K562 (cell line): ENCODE results near the gene USH1G. TPM values are rescaled to one million over a fixed set of nuclear protein-coding genes. Genes with fewer than 3 reads are reported as not detected.

Source experiments
- ATAC-seq: fragments of 200-7000 bp; cut with Tn5 transposase; 3 replicates; pipeline ENCODE4 v1.9.1; 2020; ENCODE audit warnings: moderate library complexity
- BruUV-seq: library from RNA; stranded (reverse); fragments of 400-500 nt; replicated peaks from 2 replicates; lab custom pipeline; 2021; lab: Mats Ljungman, UMichigan
- CTCF ChIA-PET: fragments of 300-600 bp; formaldehyde crosslinking; extraction: SDS; loops from one replicate; lab custom pipeline; 2021; ENCODE audit warnings: low intra/inter-chr PET ratio; lab: Yijun Ruan, JAX
- POLR2A ChIA-PET: fragments of 300-600, 350-650 bp; sonication (Branson Sonifier 250); formaldehyde crosslinking; extraction: SDS; loops from one replicate; lab custom pipeline; 2021; ENCODE audit warnings: antibody characterized with exemption, inconsistent platforms; lab: Yijun Ruan, JAX
- DNase-seq, 4 experiments: peaks; one replicate each; pipeline versions ENCODE4 v3.0.0 to v3.0.0-alpha.2; 2011 to 2018; ENCODE audit warnings: low spot score in 3 of 4, mixed read lengths in 3 of 4; ENCODE audit errors: extremely low read depth in 1 of 4
- FAIRE-seq: peaks from 2 replicates; lab custom pipeline; 2011; peaks lifted over from hg19 to GRCh38; lab: Jason Lieb, UNC
- H2AFZ ChIP-seq: 2 replicates; pipeline ENCODE4 v1.6.0; 2011; ENCODE audit warnings: low read depth, low read length, control low read depth, inconsistent platforms
- H3K27ac ChIP-seq: fragments of 200-600 bp; 3 replicates; pipeline ENCODE4 v1.8.0; 2011; ENCODE audit warnings: low read depth, mild to moderate bottlenecking, control low read depth, inconsistent platforms, low read length, moderate library complexity, mixed read lengths; ENCODE audit errors: extremely low read depth
- H3K27me3 ChIP-seq, 2 experiments: fragments of 300-600 bp in 1 of 2; 2 replicates in 1 of 2; 3 replicates in 1 of 2; pipeline versions ENCODE4 v1.6.0 to v1.8.0; 2011; ENCODE audit warnings: inconsistent platforms in 2 of 2, low read length in 2 of 2, mild to moderate bottlenecking in 1 of 2, mixed read lengths in 1 of 2, moderate library complexity in 1 of 2; ENCODE audit not compliant: control insufficient read depth in 2 of 2, insufficient read depth in 2 of 2
- H3K36me3 ChIP-seq: fragments of 300-600 bp; 3 replicates; pipeline ENCODE4 v1.8.0; 2011; ENCODE audit warnings: mild to moderate bottlenecking, low read length, inconsistent platforms; ENCODE audit not compliant: control insufficient read depth, insufficient read depth
- H3K4me1 ChIP-seq, 2 experiments: fragments of 200-600 bp in 1 of 2; replicated peaks in 1 of 2; 2 replicates in 1 of 2; 3 replicates in 1 of 2; pipeline versions ENCODE4 v1.5.1 to v1.8.0; 2011; ENCODE audit warnings: inconsistent platforms in 2 of 2, low read length in 2 of 2, mild to moderate bottlenecking in 1 of 2, mixed read lengths in 1 of 2, moderate library complexity in 1 of 2; ENCODE audit not compliant: control insufficient read depth in 2 of 2, insufficient read depth in 2 of 2
- H3K4me2 ChIP-seq: 2 replicates; pipeline ENCODE4 v1.6.1; 2011; ENCODE audit warnings: low read length, control low read depth, inconsistent platforms, mixed read lengths; ENCODE audit not compliant: insufficient read depth
- H3K4me3 ChIP-seq: fragments of 200-600 bp; sonication (generic), shearing (Covaris generic); 2 replicates; pipeline ENCODE4 v1.5.1; 2016; ENCODE audit warnings: control low read depth, inconsistent platforms
- H3K79me2 ChIP-seq: fragments of 200-600 bp; 3 replicates; pipeline ENCODE4 v1.8.0; 2011; ENCODE audit warnings: low read length, inconsistent platforms; ENCODE audit not compliant: control insufficient read depth, insufficient read depth
- H3K9ac ChIP-seq, 2 experiments: 2 replicates each; pipeline versions ENCODE4 v1.6.0 to v1.6.1; 2011; ENCODE audit warnings: low read depth in 2 of 2, low read length in 2 of 2, control low read depth in 1 of 2, inconsistent platforms in 1 of 2, mild to moderate bottlenecking in 1 of 2, mixed read lengths in 1 of 2; ENCODE audit not compliant: insufficient read depth in 1 of 2
- H3K9me1 ChIP-seq: one replicate; pipeline ENCODE4 v1.6.0; 2011; ENCODE audit warnings: inconsistent platforms, mild to moderate bottlenecking, low read length, moderate library complexity; ENCODE audit not compliant: control insufficient read depth, insufficient read depth
- H3K9me3 ChIP-seq: replicated peaks from 2 replicates; pipeline ENCODE4 v1.5.1; 2011; ENCODE audit warnings: low read depth, low read length, inconsistent platforms; ENCODE audit not compliant: control insufficient read depth, insufficient read depth
- H4K20me1 ChIP-seq: replicated peaks from 2 replicates; pipeline ENCODE4 v1.6.1; 2011; ENCODE audit warnings: low read length, inconsistent platforms, mixed read lengths; ENCODE audit not compliant: control insufficient read depth, insufficient read depth
- HDAC1 ChIP-seq, 2 experiments: fragments of 450-650 bp; IDR thresholded peaks; 2 replicates each; pipeline ENCODE4 v1.6.1; 2016 to 2017; ENCODE audit warnings: inconsistent platforms in 1 of 2, mild to moderate bottlenecking in 1 of 2, moderate library complexity in 1 of 2
- MYC ChIP-seq, 2 experiments: fragments of 250-450 bp in 1 of 2; sonication (Bioruptor Pico) in 1 of 2; IDR thresholded peaks; 2 replicates each; pipeline versions ENCODE4 v1.5.1 to v1.6.1; 2012 to 2021; ENCODE audit warnings: low read depth in 2 of 2, borderline replicate concordance in 1 of 2, improper control_type of control experiment in 1 of 2, low read length in 1 of 2, mild to moderate bottlenecking in 1 of 2, moderate library complexity in 1 of 2
- RBM39 ChIP-seq: fragments of 200-400 bp; formaldehyde crosslinking; optimal IDR thresholded peaks from 2 replicates; pipeline ENCODE3; 2018; ENCODE audit warnings: low read depth, low read length
- SP2 ChIP-seq: IDR thresholded peaks from 2 replicates; pipeline ENCODE4 v1.6.1; 2011; ENCODE audit warnings: mild to moderate bottlenecking, low read depth, low read length, moderate library complexity; ENCODE audit not compliant: poor library complexity, severe bottlenecking; ENCODE audit errors: extremely low read depth
- ZBTB7A ChIP-seq: IDR thresholded peaks from 2 replicates; pipeline ENCODE4 v1.6.1; 2011; ENCODE audit warnings: low read depth, mild to moderate bottlenecking, low read length, moderate library complexity, borderline replicate concordance; ENCODE audit not compliant: control insufficient read depth
- ZKSCAN3 ChIP-seq: fragments of 250-450 bp; sonication (Bioruptor Pico); IDR thresholded peaks from 2 replicates; pipeline ENCODE4 v1.4.0; 2020
- WGBS: fragments of 100-300 bp; shearing (Covaris generic); methylation state at CpG from one replicate; pipeline ENCODE4 v1.1.6; 2016; ENCODE audit warnings: low coverage, mixed read lengths; ENCODE audit not compliant: insufficient coverage; ENCODE audit errors: missing lambda C conversion rate; 5-methylcytosine and 5-hydroxymethylcytosine counted together
- in situ Hi-C: fragments of 300-500 bp; cut with MboI; formaldehyde crosslinking; loops from 4 replicates; pipeline ENCODE4 v1.15.0; 2018; ENCODE audit warnings: inconsistent platforms, mixed read lengths
- intact Hi-C: fragments of 100-400 bp; cut with micrococcal nuclease; formaldehyde crosslinking; loops from 2 replicates; pipeline ENCODE4 v1.14.2; 2022
- polyA plus RNA-seq, 8 experiments: library from polyadenylated mRNA; depleted of rRNA in 4 of 8; stranded (reverse) in 5 of 8; unstranded in 3 of 8; fragments of >200 nt; fragmentation: Nextera tagmentation in 2 of 8; fragmentation: Illumina TruSeq in 1 of 8; extraction: Ambion mirVana in 2 of 8; extraction: Trizol in 1 of 8; gene quantifications; 2 replicates each; pipeline versions ENCODE4 v1.2.1 to v1.2.3, GENCODE V29; 2011 to 2014; ENCODE audit warnings: inconsistent platforms in 1 of 8, missing spikeins in 1 of 8
- total RNA-seq, 7 experiments: library from RNA; depleted of rRNA in 6 of 7; stranded (reverse); fragments of >200 nt in 6 of 7; fragmentation: Illumina TruSeq in 2 of 7; extraction: Trizol in 2 of 7; gene quantifications; 2 replicates each; pipeline versions ENCODE4 v1.2.1 to v1.2.3, GENCODE V29; 2011 to 2021; ENCODE audit warnings: low replicate concordance in 1 of 7
- TF ChIP-seq, protein P1 (sequence below), 3 experiments: IDR thresholded peaks in 2 of 3; conservative IDR thresholded peaks in 1 of 3; 2 replicates each; pipeline ENCODE4 v1.5.1; 2011 to 2012; ENCODE audit warnings: low read length in 3 of 3, mild to moderate bottlenecking in 3 of 3, control low read depth in 2 of 3, improper control_type of control experiment in 1 of 3, inconsistent platforms in 1 of 3, low read depth in 1 of 3, mixed read lengths in 1 of 3, moderate library complexity in 1 of 3; ENCODE audit not compliant: insufficient read depth in 2 of 3
- TF ChIP-seq, protein P2 (sequence below), 2 experiments: IDR thresholded peaks; 2 replicates each; pipeline ENCODE4 v1.6.1; 2011; ENCODE audit warnings: borderline replicate concordance in 1 of 2, control low read depth in 1 of 2, low read depth in 1 of 2, low read length in 1 of 2, mild to moderate bottlenecking in 1 of 2, mixed read lengths in 1 of 2, moderate library complexity in 1 of 2; ENCODE audit not compliant: insufficient read depth in 1 of 2, insufficient read length in 1 of 2, poor library complexity in 1 of 2, severe bottlenecking in 1 of 2; ENCODE audit errors: extremely low read depth in 1 of 2
- TF ChIP-seq, protein P3 (sequence below), 2 experiments: fragments of 450-650 bp; conservative IDR thresholded peaks; 2 replicates each; pipeline ENCODE4 v1.6.1; 2017; ENCODE audit warnings: mild to moderate bottlenecking in 2 of 2, moderate library complexity in 2 of 2

USH1G gene
- total and polyA plus RNA-seq, 9 of the 15 experiments (the other 6 are each of a cell fraction or from before 2014, with no cell fraction given): 0.22 to 1.00 (median 0.64) TPM; not detected in 2

DNA sequence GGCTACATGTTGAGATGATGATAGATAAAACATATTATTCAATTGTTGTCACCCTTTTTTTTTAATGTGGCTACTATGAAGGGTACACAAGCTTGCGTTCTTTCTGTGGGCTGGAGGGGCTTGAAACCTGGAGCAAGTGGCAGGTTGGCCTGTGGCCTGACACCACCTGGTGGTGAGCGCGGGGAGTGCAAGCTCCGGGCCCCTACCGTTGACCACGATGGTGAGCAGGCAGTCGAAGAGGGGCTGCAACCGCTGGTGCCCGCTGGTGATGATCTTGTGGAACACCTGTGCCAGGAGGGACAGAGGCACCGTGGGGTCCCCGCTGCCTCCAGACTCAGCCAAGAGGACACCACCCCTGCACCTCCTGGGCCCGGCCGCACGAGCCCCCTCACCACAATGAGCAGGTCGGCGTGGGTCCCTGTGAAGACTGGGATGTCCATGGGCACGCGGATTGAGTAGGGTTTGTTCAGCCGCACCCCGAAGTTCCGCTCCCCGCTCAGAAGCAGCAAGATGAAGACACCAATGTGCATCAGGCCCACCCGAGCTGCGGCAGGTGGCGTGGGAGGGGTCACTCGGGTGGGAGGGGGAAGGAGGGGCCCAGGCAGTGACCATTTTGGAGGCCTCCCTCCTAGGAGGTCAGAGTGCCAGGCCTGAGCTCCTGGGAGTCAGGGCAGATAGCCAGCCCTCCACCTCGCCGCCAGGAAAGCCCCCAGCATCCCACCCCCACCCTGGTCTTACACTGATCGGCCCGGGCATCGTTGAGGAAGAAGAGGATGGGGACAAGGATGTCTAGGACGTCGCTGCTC, 35.1 kb upstream of the USH1G start:
- Histone ChIP-seq H3K9ac (peak overlapping the region in 1 of 2 experiments; percentile 53; a peak in 1 of 4 replicates), H3K9me3 (peaks cover 4% of the 10 kb centered on the region; the same call in 1 of the 2 replicates), H3K79me2 (no peaks in the 10 kb centered on the region)
- no peak for TF ChIP-seq ZKSCAN3 (CRISPR knock-in tag)
- TF ChIP-seq, protein P1, sequence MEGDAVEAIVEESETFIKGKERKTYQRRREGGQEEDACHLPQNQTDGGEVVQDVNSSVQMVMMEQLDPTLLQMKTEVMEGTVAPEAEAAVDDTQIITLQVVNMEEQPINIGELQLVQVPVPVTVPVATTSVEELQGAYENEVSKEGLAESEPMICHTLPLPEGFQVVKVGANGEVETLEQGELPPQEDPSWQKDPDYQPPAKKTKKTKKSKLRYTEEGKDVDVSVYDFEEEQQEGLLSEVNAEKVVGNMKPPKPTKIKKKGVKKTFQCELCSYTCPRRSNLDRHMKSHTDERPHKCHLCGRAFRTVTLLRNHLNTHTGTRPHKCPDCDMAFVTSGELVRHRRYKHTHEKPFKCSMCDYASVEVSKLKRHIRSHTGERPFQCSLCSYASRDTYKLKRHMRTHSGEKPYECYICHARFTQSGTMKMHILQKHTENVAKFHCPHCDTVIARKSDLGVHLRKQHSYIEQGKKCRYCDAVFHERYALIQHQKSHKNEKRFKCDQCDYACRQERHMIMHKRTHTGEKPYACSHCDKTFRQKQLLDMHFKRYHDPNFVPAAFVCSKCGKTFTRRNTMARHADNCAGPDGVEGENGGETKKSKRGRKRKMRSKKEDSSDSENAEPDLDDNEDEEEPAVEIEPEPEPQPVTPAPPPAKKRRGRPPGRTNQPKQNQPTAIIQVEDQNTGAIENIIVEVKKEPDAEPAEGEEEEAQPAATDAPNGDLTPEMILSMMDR (IDR thresholded peaks at IDR 0.05 in 2 of 3, conservative IDR thresholded peaks at IDR 0.05 in 1 of 3; ENCODE audit: insufficient read depth in 2 of 3, low read depth in 1 of 3, low read length in 3 of 3): peak; percentile 92 to 96 (median 94)
- TF ChIP-seq HDAC1 (IDR thresholded peaks at IDR 0.05): no peak
- TF ChIP-seq ZBTB7A: peak; percentile 62; the same call in 1 of the 2 replicates
- TF ChIP-seq RBM39: no peak
- TF ChIP-seq MYC (IDR thresholded peaks at IDR 0.05; ENCODE audit: low read depth, low read length): 0 out of 2 replicates have a peak, but pooled peaks have one; percentile 38
- no peak for TF ChIP-seq MYC (CRISPR knock-in tag; IDR thresholded peaks at IDR 0.05; ENCODE audit: borderline replicate concordance, low read depth)
- TF ChIP-seq, protein P2, sequence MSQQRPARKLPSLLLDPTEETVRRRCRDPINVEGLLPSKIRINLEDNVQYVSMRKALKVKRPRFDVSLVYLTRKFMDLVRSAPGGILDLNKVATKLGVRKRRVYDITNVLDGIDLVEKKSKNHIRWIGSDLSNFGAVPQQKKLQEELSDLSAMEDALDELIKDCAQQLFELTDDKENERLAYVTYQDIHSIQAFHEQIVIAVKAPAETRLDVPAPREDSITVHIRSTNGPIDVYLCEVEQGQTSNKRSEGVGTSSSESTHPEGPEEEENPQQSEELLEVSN (IDR thresholded peaks at IDR 0.05; ENCODE audit: borderline replicate concordance in 1 of 2, extremely low read depth in 1 of 2, insufficient read depth in 1 of 2, insufficient read length in 1 of 2, low read depth in 1 of 2, low read length in 1 of 2, poor library complexity in 1 of 2, severe bottlenecking in 1 of 2): peak in 1 of 2 experiments; percentile 22
- TF ChIP-seq SP2: no peak
- TF ChIP-seq, protein P3, sequence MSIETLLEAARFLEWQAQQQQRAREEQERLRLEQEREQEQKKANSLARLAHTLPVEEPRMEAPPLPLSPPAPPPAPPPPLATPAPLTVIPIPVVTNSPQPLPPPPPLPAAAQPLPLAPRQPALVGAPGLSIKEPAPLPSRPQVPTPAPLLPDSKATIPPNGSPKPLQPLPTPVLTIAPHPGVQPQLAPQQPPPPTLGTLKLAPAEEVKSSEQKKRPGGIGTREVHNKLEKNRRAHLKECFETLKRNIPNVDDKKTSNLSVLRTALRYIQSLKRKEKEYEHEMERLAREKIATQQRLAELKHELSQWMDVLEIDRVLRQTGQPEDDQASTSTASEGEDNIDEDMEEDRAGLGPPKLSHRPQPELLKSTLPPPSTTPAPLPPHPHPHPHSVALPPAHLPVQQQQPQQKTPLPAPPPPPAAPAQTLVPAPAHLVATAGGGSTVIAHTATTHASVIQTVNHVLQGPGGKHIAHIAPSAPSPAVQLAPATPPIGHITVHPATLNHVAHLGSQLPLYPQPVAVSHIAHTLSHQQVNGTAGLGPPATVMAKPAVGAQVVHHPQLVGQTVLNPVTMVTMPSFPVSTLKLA (conservative IDR thresholded peaks at IDR 0.05): no peak

More for the DNA sequence above, 35.1 kb upstream of the USH1G start:
- ChIA-PET POLR2A (interaction anchor here (0.6 to 1.4 kb wide), 8 partner anchors 38 to 571 kb away, joined by 3 to 4 read pairs (median 3); partner anchors contain the start of gene MRPL58), CTCF (interaction anchor here (0.7 to 6.3 kb wide), 7 partner anchors 34 to 301 kb away, joined by 3 to 86 read pairs (median 5); partner anchors contain the start of genes OTOP2 and USH1G)
- 15% methylated on average over 24 of the region's 33 CpGs for WGBS
- ATAC-seq: peak; percentile 61
- peak; percentile 80 to 86 (median 84) for DNase-seq
- FAIRE-seq: peak; percentile 87
- Histone ChIP-seq H3K4me1 (peaks cover 10 to 51% of the 10 kb centered on the region in 2 experiments; a peak in 4 of 5 replicates), H3K36me3 (no peaks in the 10 kb centered on the region), H3K27ac (no peak overlapping the region), H4K20me1 (no peaks in the 10 kb centered on the region), H3K9me1 (no peaks in the 10 kb centered on the region), H3K27me3 (no peaks in the 10 kb centered on the region; a peak in 1 of 5 replicates), H3K4me3 (no peak overlapping the region), H2AFZ (0 out of 2 replicates have a peak overlapping the region, but pooled peaks have one; percentile 27), H3K4me2 (no peak overlapping the region)
- no TSS peak for BruUV-seq
- in situ Hi-C loops (loop anchor here (5.0 kb wide), 3 partner anchors 36 to 216 kb away; partner anchors contain the start of genes OTOP2 and USH1G), intact Hi-C loops (loop anchor here (1.0 to 5.0 kb wide), 2 partner anchors 35 to 91 kb away; partner anchors contain the start of gene USH1G)
